Karpas-422 (cell line): Measurements from ENCODE around the gene SP8. TPM values are rescaled to one million over a fixed set of nuclear protein-coding genes. Genes with fewer than 3 reads are reported as not detected.

ENCODE experiments used
- DNase-seq: peaks from one replicate; pipeline ENCODE4 v3.0.0-alpha.2; 2015
- H2AFZ ChIP-seq: fragments of 200-600 bp; sonication (generic); 2 replicates; pipeline ENCODE4 v1.6.1; 2014; ENCODE audit warnings: antibody characterized with exemption, low read length, mixed read lengths
- H3K27ac ChIP-seq: fragments of 200-600 bp; sonication (generic); 2 replicates; pipeline ENCODE4 v1.5.1; 2014; ENCODE audit warnings: mild to moderate bottlenecking, low read length, moderate library complexity
- H3K27me3 ChIP-seq: fragments of 200-600 bp; sonication (generic); 2 replicates; pipeline ENCODE4 v1.6.1; 2014; ENCODE audit warnings: low read length, mixed read lengths
- H3K36me3 ChIP-seq: fragments of 200-600 bp; sonication (generic); 2 replicates; pipeline ENCODE4 v1.6.1; 2014; ENCODE audit warnings: low read length, mixed read lengths; ENCODE audit not compliant: insufficient read depth
- H3K4me1 ChIP-seq: fragments of 200-600 bp; sonication (generic); 2 replicates; pipeline ENCODE4 v1.6.1; 2014; ENCODE audit warnings: mild to moderate bottlenecking, low read length, mixed read lengths
- H3K4me2 ChIP-seq: fragments of 200-600 bp; sonication (generic); 2 replicates; pipeline ENCODE4 v1.6.1; 2014; ENCODE audit warnings: low read length, low read depth, mild to moderate bottlenecking; ENCODE audit not compliant: poor library complexity, severe bottlenecking
- H3K4me3 ChIP-seq: fragments of 200-600 bp; sonication (generic); 2 replicates; pipeline ENCODE4 v1.5.1; 2014; ENCODE audit warnings: mild to moderate bottlenecking, antibody characterized with exemption, low read length, mixed read lengths
- H3K79me2 ChIP-seq: fragments of 200-600 bp; sonication (generic); 2 replicates; pipeline ENCODE4 v1.6.1; 2014; ENCODE audit warnings: mild to moderate bottlenecking, low read length, mixed read lengths
- H3K9ac ChIP-seq: fragments of 200-600 bp; sonication (generic); 2 replicates; pipeline ENCODE4 v1.6.0; 2014; ENCODE audit warnings: low read length
- H3K9me2 ChIP-seq: fragments of 200-600 bp; sonication (generic), shearing (Covaris generic); replicated peaks from 2 replicates; pipeline ENCODE4 v1.6.0; 2014; ENCODE audit warnings: mild to moderate bottlenecking, low read length, moderate library complexity; ENCODE audit not compliant: insufficient read depth
- H3K9me3 ChIP-seq: fragments of 300-700, 200-600 bp; sonication (generic); 2 replicates; pipeline ENCODE4 v1.6.1; 2014; ENCODE audit warnings: low read length, mixed read lengths
- H4K20me1 ChIP-seq: fragments of 200-600 bp; sonication (generic); 2 replicates; pipeline ENCODE4 v1.6.1; 2014; ENCODE audit warnings: mild to moderate bottlenecking, antibody characterized with exemption, low read length, low read depth; ENCODE audit not compliant: insufficient read depth
- total RNA-seq: library from RNA; depleted of rRNA; stranded (reverse); fragments of >200 nt; shearing (Covaris generic); gene quantifications from 2 replicates; pipeline ENCODE4 v1.2.3, GENCODE V29; 2014; ENCODE audit warnings: low replicate concordance

Gene SP8
- total RNA-seq, 1 experiment from 2014 or later: not detected

DNA sequence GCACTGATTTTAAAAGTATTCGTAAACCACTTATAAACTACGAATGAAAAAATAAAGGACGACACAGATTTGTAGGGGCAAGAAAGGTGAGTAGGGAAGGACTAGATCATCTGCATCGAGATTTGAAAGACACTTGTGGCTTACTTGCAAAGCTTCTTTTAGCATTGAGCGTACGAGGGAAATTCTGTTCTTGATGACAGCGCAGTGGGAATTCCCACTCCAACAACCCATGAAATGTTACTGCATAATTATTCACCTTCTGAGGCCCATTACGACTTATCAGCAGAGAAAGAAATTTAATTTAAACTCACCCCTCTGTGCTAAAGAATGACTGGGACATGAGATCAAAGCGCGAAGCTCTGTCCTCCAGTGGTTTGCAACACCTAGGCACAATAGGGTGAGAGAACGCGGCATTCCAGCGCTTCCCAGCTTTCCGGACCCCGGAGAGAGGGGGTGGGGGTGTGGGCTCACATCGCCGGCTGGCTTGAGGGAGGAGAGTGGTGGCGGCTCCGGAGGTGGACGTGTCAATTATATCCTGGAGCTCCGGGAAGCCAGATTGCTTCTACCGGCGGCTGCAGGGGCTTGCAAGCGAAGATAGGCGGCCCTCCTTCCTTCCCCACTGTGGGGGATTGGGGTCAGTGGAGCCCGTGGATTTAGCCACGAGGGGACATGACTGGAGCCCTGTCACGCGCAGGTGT lies 10.3 kb downstream of the SP8 start:
- H3K4me2 ChIP-seq: no peak overlapping the region
- no peak overlapping the region for H3K9ac ChIP-seq
- H3K27me3 ChIP-seq: no peaks in the 10 kb centered on the region
- no peaks in the 10 kb centered on the region for H3K79me2 ChIP-seq
- H3K27ac ChIP-seq: no peak overlapping the region
- H2AFZ ChIP-seq: no peak overlapping the region
- no peaks in the 10 kb centered on the region for H3K9me2 ChIP-seq
- no peaks in the 10 kb centered on the region for H4K20me1 ChIP-seq
- no peaks in the 10 kb centered on the region for H3K9me3 ChIP-seq
- no peaks in the 10 kb centered on the region for H3K36me3 ChIP-seq
- DNase-seq: no peak
- H3K4me3 ChIP-seq: no peak overlapping the region
- H3K4me1 ChIP-seq: no peaks in the 10 kb centered on the region

DNA sequence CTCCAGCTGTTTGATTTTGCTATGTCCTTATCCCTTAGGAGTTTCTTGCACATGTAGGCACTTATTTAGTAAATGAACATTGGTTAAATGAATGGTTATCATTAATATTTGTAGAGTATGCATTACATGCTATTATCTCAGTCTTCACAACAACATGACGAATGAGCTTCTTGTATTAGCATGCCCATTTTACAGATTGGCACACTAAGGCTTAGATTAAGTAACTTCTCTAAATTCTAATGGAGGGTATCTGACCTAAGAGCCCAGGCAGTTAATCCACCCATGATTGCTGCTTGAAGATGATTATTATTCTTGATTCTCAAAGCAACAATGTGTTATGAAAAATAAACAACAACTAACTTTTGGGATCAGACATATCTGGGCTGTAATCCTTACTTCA lies 32.7 kb downstream of the SP8 start:
- Histone ChIP-seq H3K27ac (no peak overlapping the region), H3K36me3 (no peaks in the 10 kb centered on the region), H3K9me2 (no peaks in the 10 kb centered on the region), H3K27me3 (no peaks in the 10 kb centered on the region), H3K9me3 (no peaks in the 10 kb centered on the region), H4K20me1 (no peaks in the 10 kb centered on the region), H3K9ac (no peak overlapping the region), H3K4me3 (no peak overlapping the region), H3K79me2 (no peaks in the 10 kb centered on the region), H2AFZ (no peak overlapping the region), H3K4me1 (no peaks in the 10 kb centered on the region), H3K4me2 (no peak overlapping the region)
- DNase-seq: no peak

DNA sequence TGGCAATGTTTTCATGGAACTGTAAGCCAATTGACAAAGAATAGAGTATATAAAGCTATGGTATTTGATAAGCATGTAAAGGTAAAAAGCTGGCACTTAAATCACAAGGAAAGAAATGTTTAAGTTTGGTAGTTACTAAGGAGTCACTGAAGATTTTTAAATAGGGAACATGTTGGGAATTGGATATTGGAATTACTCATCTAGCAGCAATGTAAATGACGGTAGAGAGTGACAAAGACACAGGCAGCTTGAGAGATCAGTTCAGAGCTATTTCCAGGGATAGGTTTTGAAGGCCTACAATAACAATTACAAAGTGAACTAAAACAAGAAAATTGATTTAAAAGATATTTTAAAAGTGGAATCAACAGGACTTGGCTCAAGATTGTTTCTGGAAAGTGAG lies 36.8 kb downstream of the SP8 start:
- no peaks in the 10 kb centered on the region for H3K36me3 ChIP-seq
- H3K27ac ChIP-seq: no peak overlapping the region
- H4K20me1 ChIP-seq: no peaks in the 10 kb centered on the region
- H3K4me1 ChIP-seq: no peaks in the 10 kb centered on the region
- no peak overlapping the region for H3K4me2 ChIP-seq
- no peaks in the 10 kb centered on the region for H3K79me2 ChIP-seq
- H3K9me2 ChIP-seq: no peaks in the 10 kb centered on the region
- no peak overlapping the region for H2AFZ ChIP-seq
- no peak for DNase-seq
- no peaks in the 10 kb centered on the region for H3K9me3 ChIP-seq
- no peak overlapping the region for H3K9ac ChIP-seq
- H3K27me3 ChIP-seq: no peaks in the 10 kb centered on the region
- no peak overlapping the region for H3K4me3 ChIP-seq

DNA sequence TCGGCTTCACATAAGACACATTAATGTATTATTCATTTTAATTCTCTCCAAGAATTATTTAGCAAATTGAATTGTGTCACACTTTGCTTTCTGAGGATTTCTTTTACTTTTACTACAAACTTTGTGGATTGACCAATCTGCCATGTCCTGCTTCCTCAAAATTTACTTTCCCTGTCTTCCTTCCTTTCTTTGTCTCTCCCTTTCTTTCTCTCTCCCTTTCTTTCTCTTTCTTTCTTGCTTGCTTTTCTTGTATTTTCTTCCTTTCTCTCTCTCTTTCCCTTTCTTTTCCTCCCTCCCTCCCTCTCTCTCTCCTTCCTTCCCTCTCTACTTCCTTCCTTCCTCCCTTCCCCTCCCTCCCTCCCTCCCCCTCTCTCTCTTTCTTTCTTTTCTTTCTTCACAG lies 37.8 kb downstream of the SP8 start:
- Histone ChIP-seq H3K4me2 (no peak overlapping the region), H3K27ac (no peak overlapping the region), H3K9ac (no peak overlapping the region), H3K9me3 (no peaks in the 10 kb centered on the region), H2AFZ (no peak overlapping the region), H3K36me3 (no peaks in the 10 kb centered on the region), H4K20me1 (no peaks in the 10 kb centered on the region), H3K4me3 (no peak overlapping the region), H3K4me1 (no peaks in the 10 kb centered on the region), H3K79me2 (no peaks in the 10 kb centered on the region), H3K27me3 (no peaks in the 10 kb centered on the region), H3K9me2 (no peaks in the 10 kb centered on the region)
- DNase-seq: no peak

DNA sequence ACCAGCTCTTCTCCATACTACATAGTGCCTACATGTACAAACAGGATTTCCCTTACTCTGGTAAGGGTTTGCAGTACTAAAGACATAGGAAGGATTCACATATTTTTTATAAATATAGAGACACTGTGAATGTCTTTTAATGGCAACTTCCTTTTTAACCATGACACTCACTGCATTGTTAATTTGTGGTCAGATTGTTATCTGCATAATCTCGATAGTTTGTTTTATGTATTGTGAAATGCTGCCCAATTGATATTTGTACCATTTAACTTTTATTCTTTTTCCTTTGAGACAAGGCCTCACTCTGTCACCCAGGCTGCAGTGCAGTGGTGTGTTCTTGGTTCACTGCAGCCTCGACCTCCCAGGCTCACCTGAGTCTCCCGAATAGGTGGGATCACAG lies 39.7 kb downstream of the SP8 start:
- Histone ChIP-seq H2AFZ (no peak overlapping the region), H3K4me2 (no peak overlapping the region)

DNA sequence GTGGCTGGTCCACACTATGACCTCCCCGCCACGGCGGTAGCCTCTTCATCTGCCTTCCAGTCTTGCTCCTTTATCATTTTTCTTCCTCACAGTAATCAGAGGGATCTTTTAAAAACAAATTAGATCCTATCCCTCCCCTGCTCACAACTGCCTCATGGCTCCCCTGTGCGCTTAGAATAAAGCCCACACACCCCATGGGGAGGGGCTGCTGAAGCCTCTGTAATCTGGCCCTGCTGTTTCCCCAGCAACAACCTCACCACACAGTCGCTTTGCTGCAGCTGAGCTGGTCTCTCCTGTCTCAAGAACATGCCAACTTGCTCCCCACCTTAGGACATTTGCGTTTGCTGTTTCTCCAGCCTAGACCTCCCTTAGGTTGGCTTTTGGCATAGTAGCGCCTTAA lies 41.0 kb downstream of the SP8 start:
- no peak overlapping the region for H3K4me2 ChIP-seq
- no peaks in the 10 kb centered on the region for H3K27me3 ChIP-seq
- H3K36me3 ChIP-seq: no peaks in the 10 kb centered on the region
- H3K9me3 ChIP-seq: no peaks in the 10 kb centered on the region
- no peak overlapping the region for H3K27ac ChIP-seq
- H3K4me1 ChIP-seq: no peaks in the 10 kb centered on the region
- H3K9me2 ChIP-seq: no peaks in the 10 kb centered on the region
- no peak overlapping the region for H3K9ac ChIP-seq
- no peak overlapping the region for H3K4me3 ChIP-seq
- no peak for DNase-seq
- no peaks in the 10 kb centered on the region for H4K20me1 ChIP-seq
- H3K79me2 ChIP-seq: no peaks in the 10 kb centered on the region
- no peak overlapping the region for H2AFZ ChIP-seq

More for the DNA sequence above, 39.7 kb downstream of the SP8 start:
- Histone ChIP-seq H3K27ac (no peak overlapping the region), H3K4me3 (no peak overlapping the region), H4K20me1 (no peaks in the 10 kb centered on the region), H3K4me1 (no peaks in the 10 kb centered on the region), H3K9ac (no peak overlapping the region), H3K79me2 (no peaks in the 10 kb centered on the region), H3K27me3 (no peaks in the 10 kb centered on the region), H3K36me3 (no peaks in the 10 kb centered on the region), H3K9me3 (no peaks in the 10 kb centered on the region), H3K9me2 (no peaks in the 10 kb centered on the region)
- DNase-seq: no peak

DNA sequence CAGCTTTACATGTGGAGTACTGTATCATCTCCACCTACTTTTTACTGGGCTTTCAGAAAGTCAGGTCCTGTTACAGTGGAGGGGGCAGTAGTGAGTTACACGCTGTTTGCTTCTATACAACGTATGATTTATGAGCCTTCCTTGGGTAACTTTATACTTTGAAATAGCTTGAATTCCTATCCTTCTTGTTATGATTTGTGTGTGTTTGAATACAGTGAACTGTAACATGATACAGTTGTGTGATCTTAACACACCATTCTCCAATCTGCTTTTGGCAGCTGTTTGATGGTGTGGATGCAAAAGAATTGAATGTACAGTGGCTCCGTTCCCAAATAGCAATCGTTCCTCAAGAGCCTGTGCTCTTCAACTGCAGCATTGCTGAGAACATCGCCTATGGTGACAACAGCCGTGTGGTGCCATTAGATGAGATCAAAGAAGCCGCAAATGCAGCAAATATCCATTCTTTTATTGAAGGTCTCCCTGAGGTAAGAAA lies 41.7 kb downstream of the SP8 start:
- H3K9me3 ChIP-seq: no peaks in the 10 kb centered on the region
- no peak overlapping the region for H3K4me3 ChIP-seq
- no peaks in the 10 kb centered on the region for H3K27me3 ChIP-seq
- H3K4me1 ChIP-seq: no peaks in the 10 kb centered on the region
- no peaks in the 10 kb centered on the region for H3K79me2 ChIP-seq
- H2AFZ ChIP-seq: no peak overlapping the region
- H3K27ac ChIP-seq: no peak overlapping the region
- H3K36me3 ChIP-seq: no peaks in the 10 kb centered on the region
- no peak for DNase-seq
- H4K20me1 ChIP-seq: no peaks in the 10 kb centered on the region
- H3K4me2 ChIP-seq: no peak overlapping the region
- H3K9me2 ChIP-seq: no peaks in the 10 kb centered on the region
- no peak overlapping the region for H3K9ac ChIP-seq

DNA sequence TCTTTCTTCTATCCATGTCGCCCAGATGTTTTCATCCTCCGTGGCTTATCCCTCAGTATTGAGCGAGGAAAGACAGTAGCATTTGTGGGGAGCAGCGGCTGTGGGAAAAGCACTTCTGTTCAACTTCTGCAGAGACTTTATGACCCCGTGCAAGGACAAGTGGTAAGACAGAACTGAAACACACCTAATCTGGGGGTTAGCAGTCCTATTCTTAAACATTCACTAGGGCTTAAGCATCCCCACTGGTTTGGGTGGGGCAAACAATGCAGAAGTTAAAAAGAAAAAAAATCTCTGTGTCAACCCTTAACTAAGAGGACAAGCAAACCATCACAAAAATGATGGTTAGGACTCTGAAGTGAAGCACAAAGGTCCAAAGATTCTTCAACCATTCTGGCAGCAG lies 43.8 kb downstream of the SP8 start:
- Histone ChIP-seq H3K27me3 (no peaks in the 10 kb centered on the region), H3K79me2 (no peaks in the 10 kb centered on the region), H2AFZ (no peak overlapping the region), H3K9me2 (no peaks in the 10 kb centered on the region), H4K20me1 (no peaks in the 10 kb centered on the region), H3K4me1 (no peaks in the 10 kb centered on the region), H3K4me3 (no peak overlapping the region), H3K9me3 (no peaks in the 10 kb centered on the region), H3K4me2 (no peak overlapping the region), H3K9ac (no peak overlapping the region), H3K36me3 (no peaks in the 10 kb centered on the region), H3K27ac (no peak overlapping the region)
- no peak for DNase-seq
